GM12878 (cell line): ENCODE measurements around the gene PSTPIP2. TPM values are rescaled to one million over a fixed set of nuclear protein-coding genes. Genes with fewer than 3 reads are reported as not detected.

Source experiments
- ASH2L ChIP-seq: fragments of 300-600, 200-600 bp; sonication (generic); IDR thresholded peaks from 2 replicates; pipeline ENCODE4 v1.6.1; 2017; ENCODE audit warnings: low read depth, mild to moderate bottlenecking, borderline replicate concordance
- CBX3 ChIP-seq: fragments of 200-600 bp; sonication (generic); IDR thresholded peaks from 2 replicates; pipeline ENCODE4 v1.6.1; 2016; ENCODE audit warnings: low read depth, borderline replicate concordance
- E2F4 ChIP-seq: IDR thresholded peaks from 2 replicates; pipeline ENCODE4 v1.6.1; 2012; ENCODE audit warnings: low read depth, low read length, improper control_type of control experiment
- E4F1 ChIP-seq: fragments of 450-650 bp; IDR thresholded peaks from 2 replicates; pipeline ENCODE4 v1.6.1; 2018; ENCODE audit warnings: borderline replicate concordance, mild to moderate bottlenecking; ENCODE audit not compliant: partially characterized antibody
- EGR1 ChIP-seq, 2 experiments: IDR thresholded peaks; 1 replicate in 1 of 2; 2 replicates in 1 of 2; pipeline ENCODE4 v1.6.1; 2011 to 2012; ENCODE audit warnings: low read depth in 2 of 2, low read length in 2 of 2, borderline replicate concordance in 1 of 2, mild to moderate bottlenecking in 1 of 2, moderate library complexity in 1 of 2
- ETV6 ChIP-seq, 2 experiments: fragments of 450-650 bp in 1 of 2; IDR thresholded peaks in 1 of 2; conservative IDR thresholded peaks in 1 of 2; 2 replicates each; pipeline ENCODE4 v1.6.1; 2014; ENCODE audit warnings: antibody characterized with exemption in 1 of 2, borderline replicate concordance in 1 of 2, low read depth in 1 of 2, mild to moderate bottlenecking in 1 of 2, moderate library complexity in 1 of 2
- FOXM1 ChIP-seq: IDR thresholded peaks from 2 replicates; pipeline ENCODE4 v1.6.1; 2012; ENCODE audit warnings: low read depth, mild to moderate bottlenecking, inconsistent platforms, low read length, moderate library complexity
- GABPA ChIP-seq: IDR thresholded peaks from 2 replicates; pipeline ENCODE4 v1.6.1; 2014; ENCODE audit warnings: antibody characterized with exemption, low read depth, mild to moderate bottlenecking, inconsistent platforms
- HDGF ChIP-seq: fragments of 450-650 bp; IDR thresholded peaks from 2 replicates; pipeline ENCODE4 v1.6.1; 2016; ENCODE audit warnings: antibody characterized with exemption
- IKZF1 ChIP-seq: fragments of 450-650 bp; conservative IDR thresholded peaks from 2 replicates; pipeline ENCODE4 v1.6.1; 2017; ENCODE audit warnings: antibody characterized with exemption, mild to moderate bottlenecking
- JUNB ChIP-seq: IDR thresholded peaks from 2 replicates; pipeline ENCODE4 v1.6.1; 2016; ENCODE audit warnings: antibody characterized with exemption, mild to moderate bottlenecking
- MAX ChIP-seq: IDR thresholded peaks from 2 replicates; pipeline ENCODE4 v1.6.1; 2012; ENCODE audit warnings: low read depth, low read length, improper control_type of control experiment
- MEF2A ChIP-seq: IDR thresholded peaks from 2 replicates; pipeline ENCODE4 v1.6.1; 2011; ENCODE audit warnings: low read depth, mild to moderate bottlenecking, low read length, moderate library complexity; ENCODE audit not compliant: insufficient read depth
- MEF2B ChIP-seq: fragments of 450-650 bp; IDR thresholded peaks from 2 replicates; pipeline ENCODE4 v1.6.1; 2018; ENCODE audit warnings: mild to moderate bottlenecking, moderate library complexity; ENCODE audit not compliant: partially characterized antibody, poor library complexity, severe bottlenecking
- NFXL1 ChIP-seq: fragments of 450-650 bp; IDR thresholded peaks from 2 replicates; pipeline ENCODE4 v1.6.1; 2017; ENCODE audit warnings: antibody characterized with exemption, mild to moderate bottlenecking, borderline replicate concordance
- POLR2AphosphoS5 ChIP-seq: IDR thresholded peaks from 2 replicates; pipeline ENCODE4 v1.6.1; 2011; ENCODE audit warnings: mild to moderate bottlenecking, low read length, inconsistent platforms
- POU2F2 ChIP-seq: IDR thresholded peaks from 3 replicates; pipeline ENCODE4 v1.6.1; 2011; ENCODE audit warnings: low read depth, mild to moderate bottlenecking, low read length, borderline replicate concordance
- RELA ChIP-seq: fragments of 450-650 bp; IDR thresholded peaks from 2 replicates; pipeline ENCODE4 v1.8.0; 2014; ENCODE audit warnings: borderline replicate concordance; ENCODE audit not compliant: partially characterized antibody
- SIN3A ChIP-seq: IDR thresholded peaks from 2 replicates; pipeline ENCODE4 v1.6.1; 2012; ENCODE audit warnings: low read depth, low read length, improper control_type of control experiment
- SMARCA5 ChIP-seq: fragments of 450-650 bp; IDR thresholded peaks from 2 replicates; pipeline ENCODE4 v1.6.1; 2017; ENCODE audit warnings: mild to moderate bottlenecking
- SMC3 ChIP-seq: IDR thresholded peaks from 2 replicates; pipeline ENCODE4 v1.6.1; 2011; ENCODE audit warnings: low read length, improper control_type of control experiment, borderline replicate concordance
- SPI1 ChIP-seq: IDR thresholded peaks from 2 replicates; pipeline ENCODE4 v1.6.1; 2011; ENCODE audit warnings: low read depth, mild to moderate bottlenecking, low read length, moderate library complexity, borderline replicate concordance; ENCODE audit not compliant: insufficient read depth
- SREBF1 ChIP-seq: IDR thresholded peaks from 2 replicates; pipeline ENCODE4 v1.6.1; 2012; ENCODE audit warnings: mild to moderate bottlenecking, low read length
- STAT3 ChIP-seq: IDR thresholded peaks from 2 replicates; pipeline ENCODE4 v1.6.1; 2011; ENCODE audit warnings: low read depth, low read length, improper control_type of control experiment
- TCF3 ChIP-seq: IDR thresholded peaks from 2 replicates; pipeline ENCODE4 v1.6.1; 2012; ENCODE audit warnings: low read depth, mild to moderate bottlenecking, low read length, borderline replicate concordance; ENCODE audit not compliant: insufficient read depth
- WRNIP1 ChIP-seq: IDR thresholded peaks from 2 replicates; pipeline ENCODE4 v1.6.1; 2011; ENCODE audit warnings: low read depth, low read length, improper control_type of control experiment, borderline replicate concordance
- ZBED1 ChIP-seq: IDR thresholded peaks from 2 replicates; pipeline ENCODE4 v1.6.1; 2016; ENCODE audit warnings: borderline replicate concordance
- ZNF217 ChIP-seq: fragments of 450-650 bp; IDR thresholded peaks from 2 replicates; pipeline ENCODE4 v1.6.1; 2017; ENCODE audit warnings: antibody characterized with exemption, mild to moderate bottlenecking
- polyA plus RNA-seq, 11 experiments: library from polyadenylated mRNA; depleted of rRNA in 4 of 11; unstranded in 6 of 11; stranded (reverse) in 5 of 11; fragments of >200 nt; fragmentation: Nextera tagmentation in 4 of 11; fragmentation: Illumina TruSeq in 1 of 11; extraction: Ambion mirVana in 4 of 11; extraction: Trizol in 1 of 11; gene quantifications; 1 replicate in 1 of 11; 2 replicates in 10 of 11; pipeline versions ENCODE4 v1.2.1 to v1.2.3, GENCODE V29; 2011 to 2016; ENCODE audit warnings: inconsistent platforms in 2 of 11, missing spikeins in 2 of 11, low read depth in 1 of 11
- total RNA-seq, 4 experiments: library from RNA; depleted of rRNA in 3 of 4; stranded (reverse); fragments of >200 nt in 3 of 4; fragmentation: Illumina TruSeq in 1 of 4; extraction: Trizol in 1 of 4; gene quantifications; 2 replicates each; pipeline versions ENCODE4 v1.2.1 to v1.2.3, GENCODE V29; 2013 to 2021

PSTPIP2 gene
- total and polyA plus RNA-seq, 10 of the 15 experiments (the other 5 are each of a cell fraction or from before 2014, with no cell fraction given), result 0.69 to 38.4 (median 24.7) TPM

- TF ChIP-seq FOXM1 (no peak), SREBF1 (no peak), MEF2B (no peak), RELA (no peak), IKZF1 (0 out of 2 replicates have a peak, but pooled peaks have one; percentile 12), MAX (no peak), SMC3 (no peak), ZNF217 (no peak), SPI1 (no peak), POLR2AphosphoS5 (no peak), MEF2A (0 out of 2 replicates have a peak, but pooled peaks have one; percentile 46), JUNB (peak; percentile 43), CBX3 (no peak), TCF3 (no peak), E4F1 (no peak), HDGF (no peak), POU2F2 (no peak), E2F4 (no peak), WRNIP1 (no peak), GABPA (no peak), SIN3A (no peak), NFXL1 (no peak), STAT3 (no peak), EGR1 (IDR thresholded peaks at IDR 0.05; ENCODE audit: borderline replicate concordance in 1 of 2, low read depth in 2 of 2, low read length in 2 of 2) (no peak), ASH2L (no peak), ETV6 (conservative IDR thresholded peaks at IDR 0.05 in 1 of 2, IDR thresholded peaks at IDR 0.05 in 1 of 2; ENCODE audit: borderline replicate concordance in 1 of 2, low read depth in 1 of 2) (peak in 1 of 2 experiments; percentile 32; a peak in 1 of 4 replicates), ZBED1 (no peak), SMARCA5 (no peak)
These were observed 16.9 kb downstream of the PSTPIP2 start (continued) for GRCh38 chr18:46054956-46055837.
